ENCODE measurements around the gene ANKRD23. TPM values are rescaled to one million over a fixed set of nuclear protein-coding genes. Genes with fewer than 3 reads are reported as not detected.
"Not testable (repeated sequence)": the region's sequence is repeated elsewhere in the genome, so short reads cannot be mapped to it uniquely, and the experiment has no call there.

Gene ANKRD23
- total RNA-seq, 1 donor from 2014 or later, result 2.8 TPM

- DNase-seq (ENCODE audit: low spot score), result no peak
Measured at GRCh38 chr2:96801005-96801785, 42.6 kb downstream of the ANKRD23 start.

- no peak for DNase-seq (ENCODE audit: low spot score)
Measured at GRCh38 chr2:96800061-96801004, 43.5 kb downstream of the ANKRD23 start.

- DNase-seq (ENCODE audit: low spot score), result no peak
Measured at GRCh38 chr2:96799623-96799935, 44.2 kb downstream of the ANKRD23 start.

GRCh38 chr2:96798733-96799622, 44.8 kb downstream of the ANKRD23 start:
- DNase-seq (ENCODE audit: low spot score), result no peak

- no peak for DNase-seq (ENCODE audit: low spot score)
Measured at GRCh38 chr2:96797066-96797625, 46.7 kb downstream of the ANKRD23 start.

GRCh38 chr2:96796497-96796896, 47.3 kb downstream of the ANKRD23 start:
- not testable (repeated sequence) for DNase-seq (ENCODE audit: low spot score)

- DNase-seq (ENCODE audit: low spot score), result no peak
Measured at GRCh38 chr2:96795076-96795475, 48.7 kb downstream of the ANKRD23 start.

GRCh38 chr2:96792772-96793749, 50.8 kb downstream of the ANKRD23 start:
- no peak for DNase-seq (ENCODE audit: low spot score)

- DNase-seq (ENCODE audit: low spot score), result no peak
Measured at GRCh38 chr2:96789245-96789617, 54.6 kb downstream of the ANKRD23 start.

GRCh38 chr2:96788442-96789244, 55.2 kb downstream of the ANKRD23 start:
- no peak for DNase-seq (ENCODE audit: low spot score)

Small RNAs within 50 kb of the gene (microRNA-seq; reads per million reads assigned to microRNA genes)
- gene MIR3127 (ENCODE audit: borderline number of aligned reads), result not detected

Other genes with a start within 250 kb of the ANKRD23 start
- 37.6 TPM for gene KANSL3, start 205.7 kb downstream of the ANKRD23 start, total RNA-seq
- 0.06 TPM for gene FER1L5, start 201.3 kb downstream of the ANKRD23 start, total RNA-seq
- gene LMAN2L, start 104.0 kb downstream of the ANKRD23 start, total RNA-seq, result 10.2 TPM
- gene CNNM4, start 83.1 kb downstream of the ANKRD23 start, total RNA-seq, result 3.7 TPM
- gene CNNM3, start 27.8 kb downstream of the ANKRD23 start, total RNA-seq, result 9.0 TPM
- 10.4 TPM for gene ANKRD39, start 14.0 kb upstream of the ANKRD23 start, total RNA-seq
- gene SEMA4C, start 26.1 kb upstream of the ANKRD23 start, total RNA-seq, result 25.9 TPM
- gene FAM178B, start 142.6 kb upstream of the ANKRD23 start, total RNA-seq, result not detected

All from mesenteric fat pad (tissue), 1 donor.